Activated B cell treated with CpG ODN at 0.5 μM for 24 hours (primary cell): Measurements from ENCODE around the gene TTLL6. TPM values are rescaled to one million over a fixed set of nuclear protein-coding genes. Genes with fewer than 3 reads are reported as not detected.
A peak's percentile ranks its signal among the peaks of the same experiment; 100 is the strongest.

Experiments
- ATAC-seq: fragments of 200-7000 bp; cut with Tn5 transposase; one replicate; pipeline ENCODE4 v1.10.0; 2021; ENCODE audit warnings: low read depth, mild to moderate bottlenecking, moderate library complexity
- CTCF ChIA-PET: fragments of 350-600 bp; sonication (Branson Sonifier 250); formaldehyde crosslinking; loops from one replicate; lab custom pipeline; 2021; ENCODE audit warnings: antibody characterized with exemption; lab: Charles Lee
- POLR2A ChIA-PET: fragments of 350-600 bp; sonication (Branson Sonifier 250); formaldehyde crosslinking; loops from one replicate; lab custom pipeline; 2021; ENCODE audit warnings: antibody characterized with exemption; lab: Charles Lee
- DNase-seq: peaks from one replicate; pipeline ENCODE4 v3.0.0; 2022
- H3K27ac Mint-ChIP-seq: one replicate; pipeline ENCODE4 v1.8.0; 2020; ENCODE audit warnings: mixed read lengths
- H3K27me3 Mint-ChIP-seq: one replicate; pipeline ENCODE4 v1.8.0; 2021; ENCODE audit warnings: mixed read lengths
- H3K36me3 Mint-ChIP-seq: one replicate; pipeline ENCODE4 v1.8.0; 2021; ENCODE audit warnings: low read depth, mixed read lengths
- H3K4me1 Mint-ChIP-seq: one replicate; pipeline ENCODE4 v1.8.0; 2021; ENCODE audit warnings: mixed read lengths
- H3K4me3 Mint-ChIP-seq: one replicate; pipeline ENCODE4 v1.8.0; 2020; ENCODE audit warnings: mild to moderate bottlenecking, mixed read lengths
- H3K9me3 Mint-ChIP-seq: one replicate; pipeline ENCODE4 v1.8.0; 2020; ENCODE audit warnings: mixed read lengths
- CTCF ChIP-seq: fragments of 200-600 bp; IDR thresholded peaks from one replicate; pipeline ENCODE4 v1.8.0; 2022; ENCODE audit warnings: antibody characterized with exemption, mild to moderate bottlenecking
- intact Hi-C: fragments of 100-400 bp; cut with micrococcal nuclease; formaldehyde crosslinking; loops from one replicate; pipeline ENCODE4 v1.15.1; 2024
- total RNA-seq: library from RNA; stranded (reverse); gene quantifications from 2 replicates; pipeline ENCODE4 v1.2.3, GENCODE V29; 2022

Gene TTLL6
- total RNA-seq, 1 donor from 2014 or later, result not detected

GRCh38 chr17:48757524-48757961 is 59.5 kb downstream of the TTLL6 start:
- intact Hi-C loops, result no loop called here
- H3K4me1 Mint-ChIP-seq, result peaks cover 8% of the 10 kb centered on the region
- no peak for ATAC-seq
- POLR2A ChIA-PET, result no interaction called here
- TF ChIP-seq CTCF, result no peak
- CTCF ChIA-PET, result no interaction called here
- no peak overlapping the region for H3K4me3 Mint-ChIP-seq
- DNase-seq, result no peak
- H3K36me3 Mint-ChIP-seq, result no peaks in the 10 kb centered on the region
- no peak overlapping the region for H3K27ac Mint-ChIP-seq
- no peaks in the 10 kb centered on the region for H3K9me3 Mint-ChIP-seq
- peaks cover 75% of the 10 kb centered on the region for H3K27me3 Mint-ChIP-seq

DNA sequence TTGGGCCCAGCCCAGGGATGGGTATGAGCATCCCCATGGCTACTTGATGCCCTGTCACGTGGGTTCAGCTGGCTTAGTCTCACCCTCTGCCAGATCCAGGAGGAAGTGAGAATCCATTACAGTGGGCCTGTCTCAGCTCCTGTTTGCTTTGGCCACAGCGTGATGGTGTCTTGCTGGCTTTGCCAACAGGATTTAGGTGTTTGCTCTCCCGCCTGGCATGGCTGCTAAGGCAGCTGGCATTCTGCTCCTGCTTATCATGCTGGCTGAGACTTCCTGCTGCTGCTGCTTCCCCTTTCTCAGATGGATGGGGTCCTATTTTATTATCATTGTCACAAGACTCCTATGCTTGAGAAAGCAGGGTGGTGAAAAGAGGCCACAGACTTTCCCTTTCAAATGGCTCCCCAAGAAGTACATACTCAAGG is 60.2 kb downstream of the TTLL6 start:
- ChIA-PET CTCF (no interaction called here), POLR2A (no interaction called here)
- no peak for TF ChIP-seq CTCF
- Mint-ChIP-seq H3K27me3 (peaks cover 75% of the 10 kb centered on the region), H3K4me1 (peaks cover 8% of the 10 kb centered on the region), H3K27ac (no peak overlapping the region), H3K9me3 (no peaks in the 10 kb centered on the region), H3K4me3 (no peak overlapping the region), H3K36me3 (no peaks in the 10 kb centered on the region)
- DNase-seq (no peak), ATAC-seq (no peak)
- intact Hi-C loops, result no loop called here

GRCh38 chr17:48755356-48755755 is 61.7 kb downstream of the TTLL6 start:
- CTCF ChIA-PET, result no interaction called here
- Mint-ChIP-seq H3K27me3 (peaks cover 74% of the 10 kb centered on the region), H3K36me3 (no peaks in the 10 kb centered on the region), H3K27ac (no peak overlapping the region), H3K9me3 (no peaks in the 10 kb centered on the region), H3K4me3 (peak overlapping the region; percentile 2), H3K4me1 (peaks cover 8% of the 10 kb centered on the region)
- no peak for DNase-seq
- POLR2A ChIA-PET, result interaction anchor here (0.6 kb wide), 1 partner anchor 9 kb away, joined by 3 read pairs; no protein-coding TSS in a partner anchor
- no peak for TF ChIP-seq CTCF
- intact Hi-C loops, result no loop called here
- no peak for ATAC-seq

DNA sequence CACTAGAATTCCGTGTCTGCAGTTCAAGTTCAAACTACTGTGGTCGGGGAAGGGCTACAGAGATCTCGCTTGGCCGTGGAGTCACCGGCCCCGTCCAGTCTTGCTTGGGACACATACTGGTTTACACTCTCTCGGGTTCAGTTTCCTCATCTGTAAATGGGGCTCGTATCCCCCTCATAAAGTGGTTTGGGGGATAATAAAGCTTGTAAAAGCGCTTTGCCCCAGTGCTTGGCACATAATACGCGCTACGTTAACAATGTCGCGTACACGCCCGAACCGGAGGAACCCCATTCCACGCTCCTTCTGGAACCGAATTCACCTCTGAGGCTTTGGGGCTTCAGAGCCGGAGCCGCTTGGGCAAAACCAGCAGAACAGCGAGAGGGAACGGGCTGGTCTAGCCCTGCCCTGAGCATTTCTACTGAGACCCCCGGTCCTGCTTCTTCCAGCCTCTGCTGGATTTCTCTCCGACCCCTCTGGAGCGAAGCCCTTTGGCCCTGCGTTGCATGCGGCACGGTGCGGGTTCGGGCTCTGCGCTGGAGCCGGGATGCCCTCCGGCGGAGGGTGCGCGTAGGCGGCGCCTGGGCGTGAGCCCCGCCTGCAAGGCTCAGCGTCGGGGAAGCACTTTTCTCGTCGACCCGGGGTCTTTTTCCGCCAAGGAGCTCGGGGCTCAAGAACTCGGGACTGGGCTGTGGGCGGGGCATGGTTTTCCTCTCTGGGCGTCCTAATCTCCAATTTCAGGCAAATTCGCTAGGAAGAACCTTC is 62.3 kb downstream of the TTLL6 start:
- Mint-ChIP-seq H3K27me3 (peaks cover 74% of the 10 kb centered on the region), H3K9me3 (no peaks in the 10 kb centered on the region), H3K36me3 (no peaks in the 10 kb centered on the region), H3K27ac (no peak overlapping the region), H3K4me3 (peak overlapping the region; percentile 2), H3K4me1 (peaks cover 8% of the 10 kb centered on the region)
- CTCF ChIA-PET, result no interaction called here
- POLR2A ChIA-PET, result no interaction called here
- intact Hi-C loops, result loop anchor here (5.0 kb wide), 1 partner anchor 127 kb away; the partner anchor contains the start of gene HOXB9
- ATAC-seq, result no peak
- TF ChIP-seq CTCF, result no peak
- DNase-seq, result no peak

DNA sequence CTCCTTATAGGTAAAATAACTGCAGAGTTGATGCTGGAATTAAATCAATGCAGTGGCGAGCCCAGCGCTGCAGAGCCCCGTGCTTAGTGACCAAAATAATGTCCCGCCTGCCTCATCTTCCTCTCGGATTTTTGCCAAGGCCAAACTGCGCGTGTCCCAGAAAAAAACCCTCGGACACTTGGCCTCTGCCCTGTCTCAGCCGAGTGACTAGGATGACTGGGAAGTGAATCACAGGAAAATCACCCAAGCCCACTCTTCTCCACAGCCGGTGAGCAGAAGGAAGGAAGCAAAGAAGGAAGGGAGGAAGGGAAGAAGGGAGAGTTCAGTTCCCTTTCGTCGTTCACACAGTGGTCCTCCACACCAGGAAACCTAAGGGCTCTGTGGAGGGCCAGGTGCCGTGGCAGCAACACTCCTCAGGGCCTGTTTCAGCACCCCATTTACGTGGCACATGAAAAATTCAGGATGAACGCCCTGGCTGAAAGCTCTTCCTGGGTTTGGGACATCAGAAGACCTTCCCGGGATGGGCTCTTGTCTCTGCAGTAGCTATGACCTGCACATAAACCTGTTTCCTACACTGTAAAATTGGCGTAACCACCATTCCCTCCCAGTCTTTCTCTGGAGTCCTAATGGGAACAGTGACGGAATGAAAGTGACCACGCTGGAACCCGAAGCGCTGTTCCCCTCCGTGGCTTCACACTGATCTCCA is 63.1 kb downstream of the TTLL6 start:
- intact Hi-C loops, result loop anchor here (5.0 kb wide), 1 partner anchor 127 kb away; the partner anchor contains the start of gene HOXB9
- CTCF ChIA-PET, result no interaction called here
- Mint-ChIP-seq H3K4me3 (no peak overlapping the region), H3K9me3 (no peaks in the 10 kb centered on the region), H3K36me3 (no peaks in the 10 kb centered on the region), H3K4me1 (peaks cover 8% of the 10 kb centered on the region), H3K27me3 (peaks cover 74% of the 10 kb centered on the region), H3K27ac (no peak overlapping the region)
- no peak for DNase-seq
- POLR2A ChIA-PET, result no interaction called here
- TF ChIP-seq CTCF, result no peak
- ATAC-seq, result no peak
